Neural crest cell (in vitro differentiated cells): ENCODE measurements around the gene SRSF3. TPM values are rescaled to one million over a fixed set of nuclear protein-coding genes. Genes with fewer than 3 reads are reported as not detected.

Experiments used
- DNase-seq: peaks from one replicate; pipeline ENCODE4 v3.0.0; 2021; ENCODE audit warnings: low read depth, mixed read lengths, low spot score
- H3K27ac Mint-ChIP-seq: one replicate; pipeline ENCODE4 v1.8.0; 2021; ENCODE audit warnings: mild to moderate bottlenecking, mixed read lengths; ENCODE audit not compliant: unreplicated experiment
- H3K27me3 Mint-ChIP-seq: 2 replicates; pipeline ENCODE4 v1.8.0; 2021; ENCODE audit warnings: low read depth, mild to moderate bottlenecking, mixed read lengths
- H3K36me3 Mint-ChIP-seq: 2 replicates; pipeline ENCODE4 v1.8.0; 2021; ENCODE audit warnings: low read depth, mild to moderate bottlenecking, mixed read lengths
- H3K4me1 Mint-ChIP-seq: 2 replicates; pipeline ENCODE4 v1.8.0; 2021; ENCODE audit warnings: mixed read lengths
- H3K4me3 Mint-ChIP-seq: one replicate; pipeline ENCODE4 v1.8.0; 2021; ENCODE audit warnings: mild to moderate bottlenecking, mixed read lengths
- H3K9me3 Mint-ChIP-seq: 2 replicates; pipeline ENCODE4 v1.8.0; 2021; ENCODE audit warnings: mixed read lengths
- CTCF ChIP-seq: fragments of 200-600 bp; sonication (generic); conservative IDR thresholded peaks from 2 replicates; pipeline ENCODE4 v1.5.0; 2021; ENCODE audit warnings: antibody characterized with exemption, mild to moderate bottlenecking
- total RNA-seq: library from RNA; stranded (reverse); gene quantifications from 2 replicates; pipeline ENCODE4 v1.2.1, GENCODE V29; 2021

SRSF3 gene
- total RNA-seq, 1 donor from 2014 or later = 611 TPM

GRCh38 chr6:36642913-36643817, 49.0 kb downstream of the SRSF3 start:
- Mint-ChIP-seq H3K4me3 (no peak overlapping the region), H3K27ac (no peak overlapping the region), H3K36me3 (no peaks in the 10 kb centered on the region)

GRCh38 chr6:36643977-36644376, 49.8 kb downstream of the SRSF3 start:
- DNase-seq = no peak
- Mint-ChIP-seq H3K4me3 (no peak overlapping the region), H3K27me3 (no peaks in the 10 kb centered on the region), H3K36me3 (no peaks in the 10 kb centered on the region), H3K27ac (no peak overlapping the region), H3K4me1 (peaks cover 14% of the 10 kb centered on the region), H3K9me3 (no peaks in the 10 kb centered on the region)
- no peak for TF ChIP-seq CTCF

More at GRCh38 chr6:36642913-36643817, 49.0 kb downstream of the SRSF3 start:
- no peak for TF ChIP-seq CTCF
- Mint-ChIP-seq H3K4me1 (peaks cover 15% of the 10 kb centered on the region), H3K27me3 (no peaks in the 10 kb centered on the region), H3K9me3 (no peaks in the 10 kb centered on the region)
- DNase-seq = no peak

GRCh38 chr6:36649086-36649485, 54.9 kb downstream of the SRSF3 start:
- peaks cover 26% of the 10 kb centered on the region for H3K4me1 Mint-ChIP-seq
- no peaks in the 10 kb centered on the region for H3K27me3 Mint-ChIP-seq
- no peak for DNase-seq

GRCh38 chr6:36649701-36650484, 55.7 kb downstream of the SRSF3 start:
- Mint-ChIP-seq H3K4me1 (peaks cover 26% of the 10 kb centered on the region), H3K27ac (peak overlapping the region; percentile 60), H3K4me3 (no peak overlapping the region), H3K36me3 (no peaks in the 10 kb centered on the region), H3K9me3 (no peaks in the 10 kb centered on the region), H3K27me3 (no peaks in the 10 kb centered on the region)
- TF ChIP-seq CTCF = no peak
- no peak for DNase-seq

More at GRCh38 chr6:36649086-36649485, 54.9 kb downstream of the SRSF3 start:
- Mint-ChIP-seq H3K4me3 (no peak overlapping the region), H3K27ac (no peak overlapping the region), H3K9me3 (no peaks in the 10 kb centered on the region), H3K36me3 (no peaks in the 10 kb centered on the region)
- no peak for TF ChIP-seq CTCF

GRCh38 chr6:36650848-36651478, 56.8 kb downstream of the SRSF3 start:
- H3K36me3 Mint-ChIP-seq = no peaks in the 10 kb centered on the region
- no peak for DNase-seq
- no peak for TF ChIP-seq CTCF
- no peak overlapping the region for H3K27ac Mint-ChIP-seq
- no peaks in the 10 kb centered on the region for H3K9me3 Mint-ChIP-seq
- no peak overlapping the region for H3K4me3 Mint-ChIP-seq
- peaks cover 23% of the 10 kb centered on the region for H3K4me1 Mint-ChIP-seq
- peaks cover 2% of the 10 kb centered on the region for H3K27me3 Mint-ChIP-seq
